Chondrocyte (in vitro differentiated cells): Measurements from ENCODE around the gene MCHR1. TPM values are rescaled to one million over a fixed set of nuclear protein-coding genes. Genes with fewer than 3 reads are reported as not detected.

Source experiments
- DNase-seq: peaks from one replicate; pipeline ENCODE4 v3.0.0; 2021; ENCODE audit warnings: mixed read lengths, low spot score
- H3K27ac Mint-ChIP-seq: one replicate; pipeline ENCODE4 v1.8.0; 2021; ENCODE audit warnings: mild to moderate bottlenecking, moderate library complexity, mixed read lengths; ENCODE audit not compliant: unreplicated experiment
- H3K27me3 Mint-ChIP-seq: 2 replicates; pipeline ENCODE4 v1.8.0; 2021; ENCODE audit warnings: low read depth, mixed read lengths
- H3K36me3 Mint-ChIP-seq: 2 replicates; pipeline ENCODE4 v1.8.0; 2021; ENCODE audit warnings: low read depth, mixed read lengths
- H3K4me1 Mint-ChIP-seq: 2 replicates; pipeline ENCODE4 v1.8.0; 2021; ENCODE audit warnings: low read depth, mild to moderate bottlenecking, mixed read lengths
- H3K4me3 Mint-ChIP-seq: one replicate; pipeline ENCODE4 v1.8.0; 2021; ENCODE audit warnings: mild to moderate bottlenecking, moderate library complexity, mixed read lengths; ENCODE audit not compliant: unreplicated experiment
- H3K9me3 Mint-ChIP-seq: 2 replicates; pipeline ENCODE4 v1.8.0; 2021; ENCODE audit warnings: low read depth, mixed read lengths
- total RNA-seq: library from RNA; stranded (reverse); gene quantifications from 3 replicates; pipeline ENCODE4 v1.2.1, GENCODE V29; 2021
- TF ChIP-seq, protein P1 (sequence below): fragments of 200-600 bp; sonication (generic); IDR thresholded peaks from 2 replicates; pipeline ENCODE4 v1.5.0; 2021; ENCODE audit warnings: antibody characterized with exemption, mild to moderate bottlenecking, moderate library complexity

MCHR1 gene
- total RNA-seq, 1 donor from 2014 or later, result 0.17 TPM

DNA sequence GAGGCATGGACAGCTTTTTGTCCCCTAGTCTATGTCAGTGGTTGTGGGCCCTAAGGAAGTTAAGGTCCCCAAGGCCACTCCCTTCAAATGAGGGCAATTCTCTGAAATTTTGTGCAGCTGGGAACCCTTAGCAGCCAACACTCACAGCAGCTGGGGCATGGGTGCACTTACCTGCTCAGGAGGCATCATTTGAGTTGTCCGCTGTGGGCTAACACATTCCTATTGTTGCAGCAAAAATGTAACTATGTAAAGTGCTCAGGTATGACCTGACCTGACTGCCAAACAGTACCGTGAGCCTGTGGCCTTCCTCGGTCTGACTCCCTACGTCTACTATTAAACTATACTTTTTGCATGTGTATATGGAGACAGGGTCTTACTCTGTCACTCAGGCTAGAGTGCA lies 37.0 kb upstream of the MCHR1 start:
- H3K27me3 Mint-ChIP-seq, result no peaks in the 10 kb centered on the region

DNA sequence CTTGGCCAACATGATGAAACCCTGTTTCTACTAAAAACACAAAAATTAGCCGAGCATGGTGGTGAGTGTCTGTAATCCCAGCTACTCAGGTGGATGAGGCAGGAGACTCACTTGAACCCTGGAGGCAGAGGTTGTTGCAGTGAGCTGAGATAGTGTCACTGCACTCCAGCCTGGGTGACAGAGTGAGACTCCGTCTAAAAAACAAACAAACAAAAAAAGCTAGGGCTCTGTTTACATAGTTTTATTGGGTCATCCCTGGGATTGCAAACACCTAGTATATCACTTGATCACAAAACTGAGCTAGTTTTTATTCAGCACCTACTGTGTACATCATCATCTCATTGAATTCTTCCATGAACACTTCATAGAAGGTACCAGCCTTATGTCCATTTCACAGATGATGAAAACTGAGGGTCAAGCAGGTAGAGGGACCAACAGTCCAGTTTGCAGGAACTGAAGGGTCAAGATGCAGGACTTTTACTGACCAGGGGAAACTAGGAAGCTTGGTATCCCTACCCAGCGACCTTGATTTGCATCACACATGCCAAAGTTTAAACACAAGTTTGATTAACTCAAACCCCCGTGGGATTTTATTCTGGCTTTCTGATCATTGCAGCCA lies 33.6 kb upstream of the MCHR1 start:
- no peaks in the 10 kb centered on the region for H3K36me3 Mint-ChIP-seq
- no peak for DNase-seq
- H3K9me3 Mint-ChIP-seq, result no peaks in the 10 kb centered on the region
- peaks cover 11% of the 10 kb centered on the region for H3K4me1 Mint-ChIP-seq
- no peak overlapping the region for H3K4me3 Mint-ChIP-seq
- H3K27me3 Mint-ChIP-seq, result no peaks in the 10 kb centered on the region
- no peak overlapping the region for H3K27ac Mint-ChIP-seq
- TF ChIP-seq, protein P1, sequence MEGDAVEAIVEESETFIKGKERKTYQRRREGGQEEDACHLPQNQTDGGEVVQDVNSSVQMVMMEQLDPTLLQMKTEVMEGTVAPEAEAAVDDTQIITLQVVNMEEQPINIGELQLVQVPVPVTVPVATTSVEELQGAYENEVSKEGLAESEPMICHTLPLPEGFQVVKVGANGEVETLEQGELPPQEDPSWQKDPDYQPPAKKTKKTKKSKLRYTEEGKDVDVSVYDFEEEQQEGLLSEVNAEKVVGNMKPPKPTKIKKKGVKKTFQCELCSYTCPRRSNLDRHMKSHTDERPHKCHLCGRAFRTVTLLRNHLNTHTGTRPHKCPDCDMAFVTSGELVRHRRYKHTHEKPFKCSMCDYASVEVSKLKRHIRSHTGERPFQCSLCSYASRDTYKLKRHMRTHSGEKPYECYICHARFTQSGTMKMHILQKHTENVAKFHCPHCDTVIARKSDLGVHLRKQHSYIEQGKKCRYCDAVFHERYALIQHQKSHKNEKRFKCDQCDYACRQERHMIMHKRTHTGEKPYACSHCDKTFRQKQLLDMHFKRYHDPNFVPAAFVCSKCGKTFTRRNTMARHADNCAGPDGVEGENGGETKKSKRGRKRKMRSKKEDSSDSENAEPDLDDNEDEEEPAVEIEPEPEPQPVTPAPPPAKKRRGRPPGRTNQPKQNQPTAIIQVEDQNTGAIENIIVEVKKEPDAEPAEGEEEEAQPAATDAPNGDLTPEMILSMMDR, result no peak

More for the DNA sequence above, 37.0 kb upstream of the MCHR1 start:
- Mint-ChIP-seq H3K9me3 (no peaks in the 10 kb centered on the region), H3K4me1 (peaks cover 16% of the 10 kb centered on the region), H3K36me3 (no peaks in the 10 kb centered on the region), H3K27ac (no peak overlapping the region), H3K4me3 (no peak overlapping the region)
- TF ChIP-seq, protein P1, result no peak
- peak; percentile 33 for DNase-seq

DNA sequence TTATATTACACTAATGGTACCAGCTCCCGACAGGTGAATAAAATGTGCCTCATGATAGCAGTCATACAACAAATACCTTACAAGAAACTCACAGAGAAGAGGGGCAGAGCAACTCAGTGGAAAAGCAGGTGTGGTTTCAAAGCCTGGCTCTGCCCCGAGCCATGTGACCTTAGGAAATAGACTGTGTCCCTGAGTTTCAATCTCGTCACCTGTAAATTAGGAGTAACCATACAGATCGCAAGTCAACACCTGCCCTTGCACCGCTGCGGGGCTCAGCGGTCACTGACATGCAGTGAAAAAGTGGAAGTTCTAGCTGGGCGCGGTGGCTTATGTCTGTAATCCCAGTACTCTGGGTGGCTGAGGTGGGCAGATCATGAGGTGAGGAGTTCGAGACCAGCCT lies 30.9 kb upstream of the MCHR1 start:
- Mint-ChIP-seq H3K27ac (no peak overlapping the region), H3K27me3 (no peaks in the 10 kb centered on the region), H3K9me3 (no peaks in the 10 kb centered on the region), H3K4me1 (peaks cover 32% of the 10 kb centered on the region), H3K36me3 (no peaks in the 10 kb centered on the region), H3K4me3 (no peak overlapping the region)
- TF ChIP-seq, protein P1, result no peak
- no peak for DNase-seq

DNA sequence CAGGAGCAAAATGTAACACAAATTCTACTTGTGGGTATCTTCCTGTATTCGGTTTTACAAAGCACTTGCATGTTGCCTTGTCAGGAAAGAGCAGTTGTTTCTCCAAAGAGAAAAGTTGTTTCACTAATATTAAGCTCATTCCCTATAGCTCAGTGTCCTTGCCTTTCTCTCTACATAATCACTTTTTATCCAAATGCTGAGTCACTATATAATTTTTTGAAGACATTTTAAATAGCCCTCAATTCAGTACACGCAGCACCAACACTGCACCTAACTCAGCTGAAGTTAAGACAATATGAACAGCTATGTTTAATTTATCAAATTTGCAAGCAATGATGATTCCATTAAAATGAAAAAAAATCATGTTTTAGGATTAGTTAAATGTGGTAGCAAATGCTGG lies 28.2 kb upstream of the MCHR1 start:
- Mint-ChIP-seq H3K9me3 (no peaks in the 10 kb centered on the region), H3K27ac (peak overlapping the region; percentile 97), H3K36me3 (no peaks in the 10 kb centered on the region), H3K4me3 (peak overlapping the region; percentile 78), H3K27me3 (no peaks in the 10 kb centered on the region), H3K4me1 (peaks cover 43% of the 10 kb centered on the region)
- DNase-seq, result no peak
- TF ChIP-seq, protein P1, result no peak

DNA sequence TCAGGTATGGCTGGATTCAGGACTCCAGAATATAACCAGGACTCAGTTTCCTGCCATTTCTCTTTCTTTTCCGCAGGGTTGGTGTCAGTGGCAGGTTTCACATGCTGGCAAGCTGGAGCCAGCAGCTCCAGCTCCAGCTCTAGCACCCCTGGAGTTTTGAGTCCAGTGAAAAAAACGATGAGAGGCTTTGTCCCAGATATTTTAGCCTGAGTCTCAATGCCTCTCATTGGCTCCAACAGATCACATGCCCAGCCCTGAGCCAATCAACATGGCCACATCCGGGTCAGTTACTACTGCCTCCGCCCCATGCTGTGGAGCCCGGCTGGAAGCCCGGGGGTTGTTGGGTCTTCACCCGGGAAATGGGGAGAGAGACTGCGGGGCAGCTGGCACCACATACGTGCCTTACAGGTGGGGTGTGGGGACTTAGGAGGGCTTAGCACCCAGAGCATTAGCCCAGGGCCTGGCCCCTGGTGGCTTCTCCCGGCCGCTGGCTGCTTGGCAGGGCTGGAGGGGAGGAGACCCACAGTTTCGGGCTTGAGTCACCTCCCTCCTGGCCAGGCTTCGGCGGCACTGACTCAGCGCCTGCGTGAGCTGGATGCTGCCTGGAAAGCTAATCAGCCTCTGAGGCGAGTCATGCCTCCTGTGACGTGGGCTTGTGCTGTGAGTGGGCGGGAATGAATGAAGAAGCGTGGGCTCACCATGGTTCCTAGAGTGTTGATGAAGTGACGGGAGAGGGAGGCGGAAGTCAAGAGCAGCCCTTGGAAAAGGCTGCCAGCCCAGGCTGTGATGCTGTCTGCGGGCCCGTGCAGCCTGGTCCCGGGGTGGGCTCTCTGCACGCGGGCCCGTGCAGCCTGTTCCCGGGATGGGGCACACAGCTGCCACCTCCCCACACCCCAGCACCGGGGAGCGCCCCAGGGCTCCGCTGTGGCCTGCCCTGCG lies 27.5 kb upstream of the MCHR1 start:
- peaks cover 39% of the 10 kb centered on the region for H3K4me1 Mint-ChIP-seq
- H3K27me3 Mint-ChIP-seq, result no peaks in the 10 kb centered on the region
- peak overlapping the region; percentile 97 for H3K27ac Mint-ChIP-seq
- TF ChIP-seq, protein P1, result no peak
- no peaks in the 10 kb centered on the region for H3K36me3 Mint-ChIP-seq
- peak; percentile 99 for DNase-seq
- H3K9me3 Mint-ChIP-seq, result no peaks in the 10 kb centered on the region
- peak overlapping the region; percentile 78 for H3K4me3 Mint-ChIP-seq
